ENCODE measurements around the gene ABCC1.
"Not testable (repeated sequence)": the region's sequence is repeated elsewhere in the genome, so short reads cannot be mapped to it uniquely, and the experiment has no call there.

The ABCC1 gene

GRCh38 chr16:16092925-16093627 is 143.7 kb downstream of the ABCC1 start:
- DNase-seq, result peak; percentile 81 to 82

GRCh38 chr16:16093628-16094332 is 144.4 kb downstream of the ABCC1 start:
- no peak for DNase-seq

- DNase-seq, result no peak
Measured at GRCh38 chr16:16095646-16096045, 146.2 kb downstream of the ABCC1 start.

GRCh38 chr16:16096121-16096857 is 146.9 kb downstream of the ABCC1 start:
- no peak for DNase-seq

- no peak for DNase-seq
Measured at GRCh38 chr16:16096858-16097213, 147.4 kb downstream of the ABCC1 start.

DNA sequence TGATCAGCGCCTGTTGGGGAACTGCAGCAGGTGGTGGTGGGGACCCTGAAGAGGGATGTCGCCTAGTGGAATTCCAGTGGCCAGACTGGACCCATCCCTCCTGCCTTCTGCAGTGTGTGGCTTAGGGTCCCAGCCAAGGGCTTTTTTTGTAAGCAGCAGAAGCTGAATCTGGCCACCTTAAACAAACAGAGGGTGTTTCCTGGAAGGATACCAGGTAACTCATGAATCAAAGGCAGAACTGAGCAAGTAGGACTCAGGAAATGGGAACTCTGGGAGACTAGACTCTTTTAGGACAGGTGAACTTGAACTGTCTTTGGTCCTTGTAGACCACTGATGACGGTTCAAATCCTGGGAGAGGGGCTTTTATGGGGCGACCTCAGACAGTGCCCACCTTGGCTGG is 149.9 kb downstream of the ABCC1 start:
- DNase-seq, result no peak

GRCh38 chr16:16100631-16101030 is 151.2 kb downstream of the ABCC1 start:
- DNase-seq, result no peak

- no peak for DNase-seq
Measured at GRCh38 chr16:16101585-16101984, 152.2 kb downstream of the ABCC1 start.

DNA sequence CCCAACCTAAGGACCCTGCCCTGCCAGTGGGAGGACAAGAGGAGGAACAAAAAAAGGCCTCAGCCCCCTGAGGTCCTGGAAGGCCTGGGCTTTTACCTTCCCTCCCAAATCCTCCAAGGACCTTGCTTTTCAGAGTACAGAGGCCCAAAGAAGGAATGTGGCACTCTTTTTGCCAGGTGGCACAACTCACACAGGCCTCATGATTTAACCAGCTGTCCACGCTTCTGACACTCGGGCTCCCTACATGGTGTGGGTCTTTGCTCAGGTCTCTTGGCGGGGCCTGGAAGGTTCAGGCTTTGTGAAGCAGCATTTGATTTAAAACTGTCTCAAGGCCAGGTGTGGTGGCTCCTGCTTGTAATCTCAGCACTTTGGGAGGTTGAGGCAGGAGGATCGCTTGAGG is 153.3 kb downstream of the ABCC1 start:
- no peak for DNase-seq

- not testable (repeated sequence) for DNase-seq
Measured at GRCh38 chr16:16104132-16104803, 154.9 kb downstream of the ABCC1 start.

DNA sequence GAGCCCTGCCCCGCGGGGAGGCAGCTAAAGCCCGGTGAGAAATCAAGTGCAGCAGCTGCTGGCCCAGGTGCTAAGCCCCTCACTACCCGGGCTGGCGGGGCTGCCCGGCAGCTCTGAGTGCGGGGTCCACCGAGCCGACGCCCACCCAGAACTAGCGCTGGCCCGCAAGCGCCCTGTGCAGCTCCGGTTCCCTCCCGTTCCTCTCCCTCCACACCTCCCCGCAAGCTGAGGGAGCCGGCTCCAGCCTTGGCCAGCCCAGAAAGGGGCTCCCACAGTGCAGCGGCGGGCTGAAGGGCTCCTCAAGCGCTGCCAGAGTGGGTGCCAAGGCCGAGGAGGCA is 155.4 kb downstream of the ABCC1 start:
- not testable (repeated sequence) for DNase-seq

GRCh38 chr16:16105646-16106045 is 156.2 kb downstream of the ABCC1 start:
- no peak for DNase-seq

- no peak for DNase-seq
Measured at GRCh38 chr16:16106466-16106865, 157.1 kb downstream of the ABCC1 start.

- no peak for DNase-seq
Measured at GRCh38 chr16:16107839-16108238, 158.4 kb downstream of the ABCC1 start.

DNA sequence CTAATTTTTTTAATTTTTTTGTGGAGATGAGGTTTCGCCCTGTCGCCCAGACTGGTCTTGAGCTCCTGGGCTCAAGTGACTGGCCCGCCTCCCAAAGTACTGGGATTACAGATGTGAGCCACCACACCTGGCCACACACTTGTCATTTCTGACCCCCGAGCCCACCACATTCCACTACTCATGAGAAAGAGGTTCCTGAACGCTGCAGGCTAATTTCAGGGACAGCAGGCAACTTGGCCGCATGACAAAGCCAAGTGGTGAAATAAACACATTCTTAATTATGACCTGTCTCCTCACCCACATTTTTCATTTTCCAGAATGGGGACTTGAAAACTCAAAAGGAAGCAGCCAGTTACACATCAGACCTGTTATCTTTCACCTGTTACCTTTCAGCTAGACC is 159.3 kb downstream of the ABCC1 start:
- DNase-seq, result peak in 1 of 2 experiments; percentile 13

GRCh38 chr16:16109453-16110110 is 160.2 kb downstream of the ABCC1 start:
- no peak for DNase-seq

- DNase-seq, result no peak
Measured at GRCh38 chr16:16110111-16110490, 160.7 kb downstream of the ABCC1 start.

DNA sequence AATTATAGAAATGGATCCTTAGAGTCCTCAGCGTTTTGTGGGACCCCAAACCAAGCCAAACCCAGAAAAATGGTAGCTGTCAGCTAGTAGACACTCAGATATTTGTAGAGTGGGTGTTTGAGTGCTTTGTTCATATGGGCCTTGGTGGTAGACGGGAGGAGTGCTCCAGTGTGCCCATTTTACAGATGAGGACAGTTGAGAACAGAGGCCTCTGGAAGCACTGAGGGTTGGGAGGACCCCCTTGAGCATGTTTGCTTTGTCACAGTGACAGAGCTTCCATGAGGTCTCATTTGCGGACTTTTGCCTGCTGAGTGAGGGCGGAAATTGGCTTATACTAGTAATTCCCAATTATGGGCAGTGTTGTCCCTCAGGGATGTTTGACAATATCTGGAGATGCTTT is 162.2 kb downstream of the ABCC1 start:
- no peak for DNase-seq

GRCh38 chr16:16112450-16113053 is 163.1 kb downstream of the ABCC1 start:
- DNase-seq, result no peak

DNA sequence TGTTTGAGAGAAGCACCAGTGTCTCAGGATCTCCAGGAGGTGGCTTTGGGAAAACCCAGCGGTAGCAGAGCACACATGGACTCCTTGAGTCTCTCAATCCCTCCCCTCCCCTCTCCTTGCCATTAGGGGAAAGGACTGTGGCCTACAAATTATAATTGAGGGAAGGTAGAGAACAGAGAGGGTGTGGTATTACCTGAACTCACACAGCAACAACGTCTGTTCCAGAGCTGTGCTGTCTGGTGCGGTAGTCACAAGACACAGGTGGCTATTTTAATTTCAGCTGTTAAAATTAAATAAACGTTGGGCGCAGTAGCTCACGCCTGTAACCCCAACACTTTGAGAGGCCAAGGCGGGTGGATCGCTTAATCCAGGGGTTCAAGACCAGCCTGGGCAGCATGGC is 163.7 kb downstream of the ABCC1 start:
- DNase-seq, result no peak

DNA sequence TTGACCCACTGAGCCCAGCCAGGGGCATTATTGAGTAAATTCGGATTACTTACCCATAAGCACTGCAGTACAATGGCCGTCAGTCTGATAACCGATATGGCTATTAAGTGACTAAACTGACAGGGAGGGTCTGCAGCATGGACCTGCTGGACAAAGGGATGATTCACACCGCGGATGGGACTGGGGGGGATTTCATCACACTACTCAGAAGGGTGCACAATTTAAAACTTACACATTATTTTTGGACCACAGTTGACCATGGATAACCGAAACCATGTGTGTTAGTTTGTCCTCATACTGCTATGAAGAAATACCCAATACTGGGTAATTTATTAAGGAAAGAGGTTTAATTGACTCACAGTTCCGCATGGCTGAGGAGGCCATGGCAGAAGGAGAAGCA is 167.4 kb downstream of the ABCC1 start:
- DNase-seq, result no peak

DNA sequence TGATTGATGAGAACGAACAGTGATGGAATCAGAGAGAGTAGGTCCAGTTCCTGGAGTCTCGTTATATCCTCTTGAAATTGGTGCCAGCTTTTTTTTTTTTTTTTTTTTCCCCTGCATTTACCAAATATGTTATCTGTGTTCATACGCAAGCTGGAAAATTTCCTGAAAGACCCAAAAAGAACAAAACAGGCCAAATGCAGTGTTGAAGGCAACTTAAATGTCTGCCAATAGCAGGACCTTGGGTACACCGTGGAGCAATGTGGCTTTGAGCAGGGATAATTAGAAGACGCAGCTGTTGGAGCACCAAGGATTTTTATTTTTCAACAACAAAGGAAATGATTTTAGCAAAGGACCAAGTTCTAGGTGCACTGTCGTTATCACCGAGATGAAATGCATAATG is 168.9 kb downstream of the ABCC1 start:
- DNase-seq, result no peak

DNA sequence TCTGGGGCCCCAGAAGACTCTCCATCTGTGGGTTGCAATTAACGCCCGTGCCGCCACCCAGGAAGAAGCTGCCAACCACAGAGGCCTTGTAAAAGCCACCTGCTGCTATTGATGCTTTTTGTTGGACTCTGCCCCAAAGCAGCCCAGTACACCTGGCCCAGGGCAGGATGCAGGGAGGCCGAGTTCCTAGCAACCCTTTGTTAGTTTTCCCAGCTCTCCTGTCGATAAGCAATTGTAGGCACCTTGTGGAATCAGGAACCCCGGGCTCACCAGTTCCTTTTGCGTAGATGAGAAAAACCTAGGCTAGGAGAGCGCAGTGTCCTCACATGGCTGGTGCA is 170.6 kb downstream of the ABCC1 start:
- DNase-seq, result peak; percentile 87 to 92
